Measurements from ENCODE around the gene PSMD7.
"Not testable (repeated sequence)": the region's sequence is repeated elsewhere in the genome, so short reads cannot be mapped to it uniquely, and the experiment has no call there.

The PSMD7 gene

GRCh38 chr16:74297145-74297665, 591 bp downstream of the PSMD7 start:
- peak; percentile 12 for DNase-seq (ENCODE audit: low spot score)

GRCh38 chr16:74298104-74298503, 1.5 kb downstream of the PSMD7 start:
- DNase-seq (ENCODE audit: low spot score), result no peak

DNA sequence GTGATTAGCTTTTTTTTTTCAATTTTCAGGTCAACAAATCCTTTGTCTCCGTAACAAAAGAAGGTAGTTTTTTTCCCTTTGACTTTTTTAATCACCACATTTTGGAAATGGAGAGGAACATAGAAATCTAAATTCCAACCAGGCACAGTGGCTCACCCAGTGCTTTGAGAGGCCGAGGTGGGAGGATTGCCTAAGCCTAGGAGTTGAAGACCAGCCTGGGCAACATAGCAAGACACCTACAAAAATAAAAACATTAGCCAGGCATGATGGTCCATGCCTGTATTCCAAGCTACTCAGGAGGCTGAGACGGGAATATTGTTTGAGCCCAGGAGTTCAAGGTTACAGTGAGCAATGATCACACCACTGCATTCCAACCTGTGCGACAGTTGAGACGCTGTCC, 5.7 kb downstream of the PSMD7 start:
- no peak for DNase-seq (ENCODE audit: low spot score)

DNA sequence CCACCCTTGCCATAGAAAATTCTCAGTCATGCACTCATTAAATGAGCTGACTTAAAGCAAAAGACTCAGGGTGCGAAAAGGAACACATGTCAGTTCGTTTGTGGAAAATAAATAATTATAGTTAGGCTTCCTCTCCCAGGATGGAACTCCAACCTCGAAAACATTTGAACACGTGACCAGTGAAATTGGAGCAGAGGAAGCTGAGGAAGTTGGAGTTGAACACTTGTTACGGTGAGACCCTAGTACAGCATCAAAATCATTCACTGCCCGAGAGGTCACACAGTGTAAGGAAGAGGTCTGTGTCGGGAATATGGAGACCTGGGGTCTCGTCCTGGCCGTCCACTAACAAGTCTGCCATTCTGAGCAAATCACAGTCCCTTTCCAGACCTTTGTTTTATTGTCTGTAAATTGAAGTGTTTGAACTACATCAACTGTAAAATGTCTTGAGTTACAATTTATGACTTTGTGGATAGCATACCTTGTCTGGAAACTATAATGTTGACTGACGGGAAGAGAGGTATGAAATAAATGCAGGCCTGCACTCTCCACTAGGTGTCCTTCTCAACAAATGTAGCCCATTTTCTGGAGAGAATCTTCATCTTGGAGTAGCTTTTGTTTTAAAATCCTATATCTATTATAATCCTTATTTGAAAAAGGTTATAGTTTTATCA, 7.7 kb downstream of the PSMD7 start:
- DNase-seq (ENCODE audit: low spot score), result no peak

- no peak for DNase-seq (ENCODE audit: low spot score)
Observed at GRCh38 chr16:74304835-74305176, 8.2 kb downstream of the PSMD7 start.

DNA sequence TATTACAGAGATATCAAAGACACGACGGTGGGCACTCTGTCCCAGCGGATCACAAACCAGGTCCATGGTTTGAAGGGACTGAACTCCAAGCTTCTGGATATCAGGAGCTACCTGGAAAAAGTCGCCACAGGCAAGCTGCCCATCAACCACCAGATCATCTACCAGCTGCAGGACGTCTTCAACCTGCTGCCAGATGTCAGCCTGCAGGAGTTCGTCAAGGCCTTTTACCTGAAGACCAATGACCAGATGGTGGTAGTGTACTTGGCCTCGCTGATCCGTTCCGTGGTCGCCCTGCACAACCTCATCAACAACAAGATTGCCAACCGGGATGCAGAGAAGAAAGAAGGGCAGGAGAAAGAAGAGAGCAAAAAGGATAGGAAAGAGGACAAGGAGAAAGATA, 8.7 kb downstream of the PSMD7 start:
- DNase-seq (ENCODE audit: low spot score), result no peak

- DNase-seq (ENCODE audit: low spot score), result no peak
Observed at GRCh38 chr16:74305978-74306784, 9.6 kb downstream of the PSMD7 start.

DNA sequence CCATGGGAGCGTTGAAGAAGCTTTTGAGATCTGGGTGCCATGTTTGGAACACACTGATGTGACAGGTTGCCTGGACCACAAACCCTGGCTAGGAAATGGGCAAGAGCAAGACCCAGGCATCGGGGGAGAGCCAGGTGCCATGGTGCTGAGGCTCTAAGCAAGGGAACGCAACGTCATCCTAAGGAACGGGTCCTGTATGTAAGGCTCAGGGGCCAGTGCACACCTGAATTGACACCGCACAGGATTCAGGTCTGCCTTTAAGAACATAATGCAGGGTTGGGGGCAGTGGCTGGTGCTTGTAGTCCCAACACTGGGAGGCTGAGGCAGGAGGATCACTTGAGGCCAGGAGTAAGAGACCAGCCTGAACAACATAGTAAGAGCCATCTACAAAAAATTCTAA, 10.8 kb downstream of the PSMD7 start:
- no peak for DNase-seq (ENCODE audit: low spot score)

- DNase-seq (ENCODE audit: low spot score), result peak; percentile 40
Observed at GRCh38 chr16:74309789-74310781, 13.5 kb downstream of the PSMD7 start.

DNA sequence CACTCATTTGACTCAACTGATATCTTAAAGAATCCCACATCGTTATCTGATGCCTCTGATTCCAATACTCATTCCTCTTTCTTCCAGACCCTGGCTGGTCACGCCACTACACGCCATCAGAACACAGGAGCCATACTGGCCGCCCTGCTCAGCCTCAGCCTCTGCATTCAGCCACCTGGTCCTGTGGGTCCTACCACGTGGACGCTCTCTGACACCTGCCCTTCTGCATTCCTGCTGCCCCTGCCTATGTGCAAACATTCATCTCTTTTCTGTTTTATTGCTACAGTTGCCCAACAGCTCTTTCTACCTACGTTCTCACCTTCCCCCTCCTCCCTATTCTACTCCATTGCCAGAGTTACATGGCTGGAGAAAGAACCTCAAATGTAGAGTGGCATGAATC, 18.4 kb downstream of the PSMD7 start:
- DNase-seq (ENCODE audit: low spot score), result no peak

GRCh38 chr16:74320707-74321106, 24.1 kb downstream of the PSMD7 start:
- DNase-seq (ENCODE audit: low spot score), result no peak

DNA sequence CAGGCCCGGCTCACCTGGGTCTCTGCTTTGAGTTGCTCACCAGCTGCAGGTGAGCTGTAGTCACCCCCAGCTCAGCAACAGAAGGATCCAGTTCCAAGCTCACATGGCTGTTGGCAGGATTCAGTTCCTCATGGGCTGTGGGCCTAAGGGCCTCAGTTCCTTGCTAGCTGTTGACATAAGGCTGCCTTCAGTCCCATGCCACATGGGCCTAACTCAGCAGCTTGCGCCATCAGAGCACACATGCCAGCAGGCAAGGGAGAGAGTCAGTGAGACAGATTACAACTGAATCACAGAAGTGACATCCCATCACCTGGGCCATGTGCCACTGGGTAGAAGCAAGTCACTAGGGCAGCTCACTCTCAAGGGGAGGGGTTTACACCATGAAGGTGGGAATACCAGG, 24.7 kb downstream of the PSMD7 start:
- no peak for DNase-seq (ENCODE audit: low spot score)

- no peak for DNase-seq (ENCODE audit: low spot score)
Observed at GRCh38 chr16:74322301-74322710, 25.7 kb downstream of the PSMD7 start.

DNA sequence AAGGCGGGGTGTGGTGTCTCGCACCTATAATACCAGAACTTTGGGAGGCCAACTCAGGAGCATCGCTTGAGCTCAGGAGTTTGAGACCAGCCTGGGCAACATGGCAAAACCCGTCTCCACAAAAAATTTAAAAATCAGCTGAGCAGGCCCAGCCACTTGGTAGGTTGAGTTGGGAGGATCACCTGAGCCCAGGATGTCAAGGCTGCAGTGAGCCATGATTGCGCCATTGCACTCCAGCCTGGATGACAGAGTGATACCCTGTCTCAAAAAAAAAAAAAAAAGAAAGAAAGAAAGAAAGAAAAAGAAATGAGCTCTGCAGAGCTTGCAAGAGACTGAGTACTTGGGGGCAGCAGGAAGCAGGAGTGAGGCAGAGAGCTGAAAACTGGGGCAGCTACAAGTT, 28.2 kb downstream of the PSMD7 start:
- not testable (repeated sequence) for DNase-seq (ENCODE audit: low spot score)

- no peak for DNase-seq (ENCODE audit: low spot score)
Observed at GRCh38 chr16:74325641-74326040, 29.0 kb downstream of the PSMD7 start.

- not testable (repeated sequence) for DNase-seq (ENCODE audit: low spot score)
Observed at GRCh38 chr16:74328346-74328745, 31.7 kb downstream of the PSMD7 start.

DNA sequence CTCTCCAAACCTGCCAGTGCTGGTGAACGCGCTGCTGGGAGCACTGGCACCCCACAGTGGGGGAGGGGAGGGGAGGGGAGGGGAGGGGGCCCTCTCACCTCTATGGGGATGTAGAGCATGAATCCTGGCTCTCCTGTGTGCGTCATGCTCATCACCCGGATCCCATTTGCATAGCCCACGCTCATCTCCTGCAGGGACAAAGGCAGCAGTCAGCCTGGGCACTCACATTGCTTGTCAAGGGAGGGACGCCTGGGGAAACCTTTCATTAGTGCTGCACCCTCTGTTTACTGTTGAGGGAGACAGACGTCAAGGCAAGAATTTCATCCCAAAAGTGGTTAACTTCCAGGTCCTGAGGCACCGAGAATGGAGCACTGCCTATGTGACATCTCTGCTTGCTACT, 35.9 kb downstream of the PSMD7 start:
- DNase-seq (ENCODE audit: low spot score), result not testable (repeated sequence)

- not testable (repeated sequence) for DNase-seq (ENCODE audit: low spot score)
Observed at GRCh38 chr16:74337506-74337905, 40.9 kb downstream of the PSMD7 start.

DNA sequence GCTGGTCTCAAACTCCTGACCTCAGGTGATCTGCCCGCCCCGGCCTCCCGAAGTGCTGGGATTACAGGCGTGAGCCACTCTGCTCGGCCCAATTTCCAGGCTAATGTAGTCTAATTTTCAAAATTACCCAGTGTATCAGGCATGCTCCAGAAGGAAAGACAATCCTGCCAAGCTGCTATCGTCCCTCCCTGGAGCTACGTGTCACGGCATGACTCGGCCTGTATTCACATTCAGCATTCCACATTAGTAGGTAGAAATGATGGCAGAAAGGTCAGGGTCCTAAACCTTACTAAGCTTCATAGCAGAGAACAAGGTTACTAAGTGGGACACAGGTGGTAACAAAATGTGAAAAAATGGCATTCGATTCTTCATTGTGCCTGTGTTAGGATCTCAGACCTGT, 42.6 kb downstream of the PSMD7 start:
- not testable (repeated sequence) for DNase-seq (ENCODE audit: low spot score)

- DNase-seq (ENCODE audit: low spot score), result not testable (repeated sequence)
Observed at GRCh38 chr16:74353038-74353437, 56.4 kb downstream of the PSMD7 start.
